Measurements from ENCODE around the gene SIGLEC9.

Gene SIGLEC9

DNA sequence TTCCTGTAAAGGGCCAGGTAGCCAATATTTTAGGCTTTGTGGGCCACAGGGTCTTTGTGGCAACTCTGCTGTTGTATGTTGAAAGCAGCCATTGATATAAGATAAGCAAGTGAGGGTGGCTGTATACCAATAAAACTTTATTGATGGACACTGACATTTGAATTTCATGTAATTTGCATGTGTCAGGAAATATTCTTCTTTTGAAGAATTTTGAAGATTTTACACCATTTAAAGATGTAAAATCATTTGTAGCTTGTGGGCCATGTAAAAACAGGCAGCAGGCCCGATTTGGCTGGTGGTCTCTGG, 14.1 kb upstream of the SIGLEC9 start:
- no peak for TF ChIP-seq EZH2 (IDR thresholded peaks at IDR 0.05)
- no peak for TF ChIP-seq FOXP2 (optimal IDR thresholded peaks at IDR 0.05; ENCODE audit: control extremely low read depth, extremely low read length, insufficient read depth)
- TF ChIP-seq POLR2AphosphoS5 (IDR thresholded peaks at IDR 0.05; ENCODE audit: borderline replicate concordance, low read depth, low read length) = no peak
- no peak for DNase-seq (ENCODE audit: low read depth, low spot score)
- H3K9me3 ChIP-seq (ENCODE audit: low read depth, low read length) = no peaks in the 10 kb centered on the region
- no peak overlapping the region for H3K27ac ChIP-seq
- H3K9ac ChIP-seq (ENCODE audit: insufficient read length) = no peak overlapping the region
- H3K4me3 ChIP-seq = no peak overlapping the region
- H3K36me3 ChIP-seq (ENCODE audit: insufficient read depth, low read length) = no peaks in the 10 kb centered on the region; the same call in 1 of the 2 replicates

DNA sequence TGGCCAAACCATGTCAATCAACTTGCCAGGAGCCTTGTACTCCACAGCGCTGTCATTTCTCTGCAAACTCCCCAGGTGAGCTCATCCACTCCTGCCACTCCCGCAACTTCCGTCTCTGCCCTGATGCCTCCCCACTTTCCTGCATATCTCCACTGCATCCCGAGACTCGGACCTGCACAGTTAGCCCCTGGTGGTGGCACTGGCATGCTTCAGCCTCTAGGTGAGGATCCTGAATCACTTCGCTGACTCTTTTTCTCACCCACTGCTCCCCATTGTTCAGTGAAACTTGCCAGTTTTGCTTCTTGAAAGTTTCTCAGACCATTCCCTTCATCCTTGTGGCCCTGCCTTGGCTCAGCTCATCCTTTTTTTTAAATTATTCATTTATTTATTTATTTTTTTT, 13.1 kb upstream of the SIGLEC9 start:
- Histone ChIP-seq H3K9me3 (ENCODE audit: low read depth, low read length) (no peaks in the 10 kb centered on the region), H3K27ac (no peak overlapping the region), H3K9ac (ENCODE audit: insufficient read length) (no peak overlapping the region), H3K36me3 (ENCODE audit: insufficient read depth, low read length) (no peaks in the 10 kb centered on the region), H3K4me3 (no peak overlapping the region)
- DNase-seq (ENCODE audit: low read depth, low spot score) = no peak
- TF ChIP-seq POLR2AphosphoS5 (IDR thresholded peaks at IDR 0.05; ENCODE audit: borderline replicate concordance, low read depth, low read length) = no peak
- no peak for TF ChIP-seq FOXP2 (optimal IDR thresholded peaks at IDR 0.05; ENCODE audit: control extremely low read depth, extremely low read length, insufficient read depth)
- TF ChIP-seq EZH2 (IDR thresholded peaks at IDR 0.05) = no peak

DNA sequence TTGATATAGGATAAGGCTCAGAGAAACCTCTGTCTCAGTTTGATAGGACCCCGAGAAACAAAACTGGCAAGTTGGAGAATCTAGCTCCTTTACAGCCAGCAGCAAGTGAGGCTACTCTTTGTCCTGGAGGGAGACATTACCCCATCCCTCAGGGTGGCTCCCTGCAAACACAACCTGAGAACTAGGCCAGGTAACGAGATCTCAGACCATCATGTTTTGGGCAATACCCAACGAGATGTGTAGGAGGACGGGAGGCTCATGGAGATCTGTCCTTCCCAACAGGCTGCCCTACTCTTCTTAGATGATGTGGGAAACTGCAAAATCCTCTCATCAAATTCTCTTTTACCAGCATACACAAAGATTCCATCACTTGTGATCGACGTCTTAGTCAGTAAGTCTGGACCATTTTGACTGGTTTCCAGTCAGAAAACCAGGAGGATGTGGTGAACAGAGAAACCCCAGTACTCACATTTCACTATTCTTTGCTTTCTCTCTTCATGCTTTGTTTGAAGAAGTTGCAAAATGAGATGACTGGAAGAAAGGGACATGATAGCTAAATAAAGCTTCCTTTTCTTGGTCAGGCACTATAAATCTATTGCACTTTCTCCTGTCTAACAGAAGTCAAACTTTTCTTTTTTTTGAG, 10.5 kb upstream of the SIGLEC9 start:
- Histone ChIP-seq H3K36me3 (ENCODE audit: insufficient read depth, low read length) (no peaks in the 10 kb centered on the region), H3K27ac (no peak overlapping the region), H3K4me3 (no peak overlapping the region), H3K9ac (ENCODE audit: insufficient read length) (no peak overlapping the region), H3K9me3 (ENCODE audit: low read depth, low read length) (no peaks in the 10 kb centered on the region)
- no peak for TF ChIP-seq POLR2AphosphoS5 (IDR thresholded peaks at IDR 0.05; ENCODE audit: borderline replicate concordance, low read depth, low read length)
- no peak for DNase-seq (ENCODE audit: low read depth, low spot score)

DNA sequence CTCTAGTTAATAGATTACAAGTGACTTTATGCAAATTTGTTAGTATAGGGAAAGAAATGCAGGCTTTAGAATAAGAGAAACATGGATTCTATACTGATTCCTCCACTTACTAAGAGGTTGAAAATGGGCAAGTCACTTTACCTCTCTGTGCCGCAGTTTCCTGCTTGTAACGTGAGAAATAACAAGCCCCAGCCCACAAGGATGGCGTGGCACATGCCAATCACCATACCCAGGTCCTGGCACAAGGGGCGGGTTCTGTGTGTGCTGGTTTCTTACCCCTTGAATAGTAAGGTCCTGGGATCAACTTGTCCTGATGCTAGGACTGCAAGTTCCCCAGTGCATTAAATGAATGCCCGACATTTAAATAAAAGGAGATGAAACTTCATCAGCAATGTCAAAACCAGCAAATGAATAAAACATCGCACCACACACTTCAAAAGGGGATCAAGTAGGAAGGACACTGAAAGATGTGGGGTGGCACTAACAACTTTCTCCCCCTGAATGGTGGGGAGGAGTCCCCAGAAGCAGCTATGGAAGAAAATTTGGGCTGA, 7.9 kb upstream of the SIGLEC9 start:
- TF ChIP-seq POLR2AphosphoS5 (IDR thresholded peaks at IDR 0.05; ENCODE audit: borderline replicate concordance, low read depth, low read length) (no peak), EZH2 (IDR thresholded peaks at IDR 0.05) (peak; percentile 31), FOXP2 (optimal IDR thresholded peaks at IDR 0.05; ENCODE audit: control extremely low read depth, extremely low read length, insufficient read depth) (no peak)
- no peak overlapping the region for H3K27ac ChIP-seq

DNA sequence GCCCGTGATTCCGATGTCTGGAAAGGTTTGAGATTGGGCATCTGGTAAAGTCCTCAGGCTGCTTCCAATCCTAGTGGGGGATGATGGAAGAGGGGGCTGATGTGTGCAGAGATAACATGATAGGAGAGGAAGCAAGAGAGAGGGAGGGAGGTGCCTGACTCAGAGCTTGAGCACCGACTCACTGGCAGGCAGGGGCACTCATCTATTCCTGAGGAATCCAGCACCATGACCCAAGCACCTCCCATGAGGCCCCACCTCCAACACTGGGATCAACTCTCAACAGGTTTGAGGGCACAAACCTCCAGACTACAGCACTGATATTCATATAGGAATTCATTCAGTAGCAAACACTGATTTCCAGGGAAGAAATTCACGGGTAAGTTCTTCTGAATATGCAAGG, 5.6 kb upstream of the SIGLEC9 start:
- Histone ChIP-seq H3K9ac (ENCODE audit: insufficient read length) (no peak overlapping the region), H3K9me3 (ENCODE audit: low read depth, low read length) (no peaks in the 10 kb centered on the region), H3K27ac (no peak overlapping the region), H3K4me3 (peak overlapping the region; percentile 1; the same call in 1 of the 2 replicates), H3K36me3 (ENCODE audit: insufficient read depth, low read length) (no peaks in the 10 kb centered on the region)
- DNase-seq (ENCODE audit: low read depth, low spot score) = no peak
- TF ChIP-seq POLR2AphosphoS5 (IDR thresholded peaks at IDR 0.05; ENCODE audit: borderline replicate concordance, low read depth, low read length) (no peak), FOXP2 (optimal IDR thresholded peaks at IDR 0.05; ENCODE audit: control extremely low read depth, extremely low read length, insufficient read depth) (no peak), EZH2 (IDR thresholded peaks at IDR 0.05) (no peak)

More for the DNA sequence above, 7.9 kb upstream of the SIGLEC9 start:
- DNase-seq (ENCODE audit: low read depth, low spot score) = no peak
- H3K4me3 ChIP-seq = no peak overlapping the region
- no peaks in the 10 kb centered on the region for H3K36me3 ChIP-seq (ENCODE audit: insufficient read depth, low read length)
- no peak overlapping the region for H3K9ac ChIP-seq (ENCODE audit: insufficient read length)
- no peaks in the 10 kb centered on the region for H3K9me3 ChIP-seq (ENCODE audit: low read depth, low read length)

DNA sequence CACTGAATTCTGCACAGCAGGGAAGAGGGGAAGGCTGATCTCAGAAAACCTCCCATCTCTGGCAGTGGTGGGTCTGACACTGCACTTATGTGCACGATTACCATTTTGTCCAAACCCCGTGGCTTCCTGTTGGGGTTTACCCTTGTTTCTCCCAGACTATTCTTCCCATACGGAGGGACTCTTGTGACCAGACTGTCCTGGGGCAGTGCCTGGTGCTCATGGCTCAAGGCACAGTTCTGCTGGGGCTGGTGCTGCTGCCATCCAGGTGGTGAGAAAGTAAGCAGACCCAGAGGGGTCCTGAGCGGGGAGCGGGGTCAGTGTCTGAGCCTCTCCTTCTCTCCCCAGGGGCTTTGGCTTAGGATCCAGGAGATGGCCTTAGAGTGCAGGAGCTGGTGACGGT, 5.1 kb upstream of the SIGLEC9 start:
- no peak overlapping the region for H3K27ac ChIP-seq
- TF ChIP-seq EZH2 (IDR thresholded peaks at IDR 0.05) = no peak
- no peak for TF ChIP-seq POLR2AphosphoS5 (IDR thresholded peaks at IDR 0.05; ENCODE audit: borderline replicate concordance, low read depth, low read length)
- no peak for TF ChIP-seq FOXP2 (optimal IDR thresholded peaks at IDR 0.05; ENCODE audit: control extremely low read depth, extremely low read length, insufficient read depth)
- H3K9ac ChIP-seq (ENCODE audit: insufficient read length) = no peak overlapping the region
- no peaks in the 10 kb centered on the region for H3K36me3 ChIP-seq (ENCODE audit: insufficient read depth, low read length)
- DNase-seq (ENCODE audit: low read depth, low spot score) = no peak
- no peaks in the 10 kb centered on the region for H3K9me3 ChIP-seq (ENCODE audit: low read depth, low read length)
- 0 out of 2 replicates have a peak overlapping the region, but pooled peaks have one; percentile 1 for H3K4me3 ChIP-seq

DNA sequence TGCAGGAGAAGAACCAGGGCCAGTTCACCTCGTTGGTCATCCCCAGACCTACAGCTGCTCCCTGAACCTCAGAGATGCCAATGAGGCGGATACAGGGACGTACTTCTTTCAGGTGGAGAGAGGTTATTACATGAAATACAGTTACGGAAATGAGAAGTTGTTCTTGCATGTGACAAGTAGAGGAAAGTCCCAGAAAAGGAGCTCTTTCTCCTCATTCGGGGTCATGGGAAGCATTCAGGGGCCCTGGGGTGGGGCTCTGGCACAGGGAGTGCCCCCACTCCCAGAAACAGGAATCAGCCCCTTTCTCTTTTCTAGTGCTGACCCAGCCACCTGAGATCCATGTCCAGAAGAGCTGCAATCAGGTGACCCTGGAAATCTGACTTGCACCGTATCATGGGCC, 4.5 kb upstream of the SIGLEC9 start:
- TF ChIP-seq EZH2 (IDR thresholded peaks at IDR 0.05) = no peak
- TF ChIP-seq FOXP2 (optimal IDR thresholded peaks at IDR 0.05; ENCODE audit: control extremely low read depth, extremely low read length, insufficient read depth) = no peak
- TF ChIP-seq POLR2AphosphoS5 (IDR thresholded peaks at IDR 0.05; ENCODE audit: borderline replicate concordance, low read depth, low read length) = no peak
- no peak for DNase-seq (ENCODE audit: low read depth, low spot score)
- H3K27ac ChIP-seq = no peak overlapping the region
- no peak overlapping the region for H3K9ac ChIP-seq (ENCODE audit: insufficient read length)
- H3K4me3 ChIP-seq = no peak overlapping the region
- no peaks in the 10 kb centered on the region for H3K9me3 ChIP-seq (ENCODE audit: low read depth, low read length)
- no peaks in the 10 kb centered on the region for H3K36me3 ChIP-seq (ENCODE audit: insufficient read depth, low read length)

DNA sequence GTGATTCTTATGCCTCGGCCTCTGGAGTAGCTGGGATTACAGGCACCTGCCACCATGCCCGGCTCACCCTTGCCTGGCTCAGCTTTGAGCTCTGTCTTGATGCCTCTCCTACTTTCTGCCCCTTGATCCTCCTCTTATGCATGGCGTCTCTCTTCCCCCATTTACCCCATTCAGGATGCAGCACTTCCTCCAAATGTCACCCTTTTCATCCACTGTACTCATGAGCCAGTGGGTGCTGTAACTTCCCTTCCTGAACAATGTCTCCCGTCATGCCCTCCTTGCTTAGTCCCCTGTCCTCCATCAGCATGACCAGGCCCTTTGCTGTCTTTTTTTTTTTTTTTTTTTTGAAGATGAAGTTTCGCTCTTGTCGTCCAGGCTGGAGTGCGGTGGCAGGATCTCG, 3.4 kb upstream of the SIGLEC9 start:
- H3K36me3 ChIP-seq (ENCODE audit: insufficient read depth, low read length) = no peaks in the 10 kb centered on the region
- DNase-seq (ENCODE audit: low read depth, low spot score) = no peak
- no peak overlapping the region for H3K4me3 ChIP-seq
- no peaks in the 10 kb centered on the region for H3K9me3 ChIP-seq (ENCODE audit: low read depth, low read length)
- TF ChIP-seq EZH2 (IDR thresholded peaks at IDR 0.05) (no peak), POLR2AphosphoS5 (IDR thresholded peaks at IDR 0.05; ENCODE audit: borderline replicate concordance, low read depth, low read length) (no peak), FOXP2 (optimal IDR thresholded peaks at IDR 0.05; ENCODE audit: control extremely low read depth, extremely low read length, insufficient read depth) (no peak)
- H3K9ac ChIP-seq (ENCODE audit: insufficient read length) = no peak overlapping the region
- no peak overlapping the region for H3K27ac ChIP-seq

All from SK-N-MC (cell line).